ENCODE measurements around the gene BABAM2.

The BABAM2 gene

GRCh38 chr2:28273751-28274150, 383.2 kb downstream of the BABAM2 start:
- H3K27ac ChIP-seq, result no peak overlapping the region
- TF ChIP-seq CTCF (IDR thresholded peaks at IDR 0.05), result no peak
- H3K79me2 ChIP-seq, result no peaks in the 10 kb centered on the region
- no peaks in the 10 kb centered on the region for H3K9me3 ChIP-seq (ENCODE audit: control insufficient read depth, low read length)
- H3K4me2 ChIP-seq (ENCODE audit: low read length), result no peak overlapping the region
- no peaks in the 10 kb centered on the region for H3K36me3 ChIP-seq (ENCODE audit: control insufficient read depth, insufficient read depth, low read length)
- H3K27me3 ChIP-seq (ENCODE audit: control insufficient read depth, insufficient read depth, low read length), result no peaks in the 10 kb centered on the region
- H3K4me1 ChIP-seq, result peaks cover 18% of the 10 kb centered on the region
- H3K4me3 ChIP-seq (ENCODE audit: low read depth, low read length), result no peak overlapping the region
- H3K9ac ChIP-seq, result no peak overlapping the region
- H2AFZ ChIP-seq, result no peak overlapping the region

GRCh38 chr2:28274911-28275685, 384.6 kb downstream of the BABAM2 start:
- Histone ChIP-seq H3K9ac (no peak overlapping the region), H3K4me1 (peaks cover 9% of the 10 kb centered on the region), H3K36me3 (ENCODE audit: control insufficient read depth, insufficient read depth, low read length) (no peaks in the 10 kb centered on the region), H3K4me2 (ENCODE audit: low read length) (no peak overlapping the region), H2AFZ (no peak overlapping the region), H3K79me2 (no peaks in the 10 kb centered on the region), H3K4me3 (ENCODE audit: low read depth, low read length) (no peak overlapping the region), H3K27me3 (ENCODE audit: control insufficient read depth, insufficient read depth, low read length) (no peaks in the 10 kb centered on the region), H3K9me3 (ENCODE audit: control insufficient read depth, low read length) (no peaks in the 10 kb centered on the region), H3K27ac (peak overlapping the region; percentile 5)
- TF ChIP-seq CTCF (IDR thresholded peaks at IDR 0.05), result no peak

- Histone ChIP-seq H3K9ac (no peak overlapping the region), H3K4me2 (ENCODE audit: low read length) (no peak overlapping the region), H3K4me3 (ENCODE audit: low read depth, low read length) (no peak overlapping the region), H3K79me2 (no peaks in the 10 kb centered on the region), H3K9me3 (ENCODE audit: control insufficient read depth, low read length) (no peaks in the 10 kb centered on the region), H2AFZ (no peak overlapping the region), H3K27me3 (ENCODE audit: control insufficient read depth, insufficient read depth, low read length) (no peaks in the 10 kb centered on the region), H3K36me3 (ENCODE audit: control insufficient read depth, insufficient read depth, low read length) (no peaks in the 10 kb centered on the region), H3K4me1 (no peaks in the 10 kb centered on the region), H3K27ac (no peak overlapping the region)
- TF ChIP-seq CTCF (IDR thresholded peaks at IDR 0.05), result no peak
These were observed 385.6 kb downstream of the BABAM2 start for GRCh38 chr2:28276076-28276618.

- no peaks in the 10 kb centered on the region for H3K9me3 ChIP-seq (ENCODE audit: control insufficient read depth, low read length)
- H3K9ac ChIP-seq, result no peak overlapping the region
- no peaks in the 10 kb centered on the region for H3K4me1 ChIP-seq
- H3K4me2 ChIP-seq (ENCODE audit: low read length), result no peak overlapping the region
- no peak overlapping the region for H3K4me3 ChIP-seq (ENCODE audit: low read depth, low read length)
- H2AFZ ChIP-seq, result no peak overlapping the region
- no peak for TF ChIP-seq CTCF (IDR thresholded peaks at IDR 0.05)
- no peaks in the 10 kb centered on the region for H3K79me2 ChIP-seq
- no peaks in the 10 kb centered on the region for H3K36me3 ChIP-seq (ENCODE audit: control insufficient read depth, insufficient read depth, low read length)
- no peaks in the 10 kb centered on the region for H3K27me3 ChIP-seq (ENCODE audit: control insufficient read depth, insufficient read depth, low read length)
- H3K27ac ChIP-seq, result no peak overlapping the region
These were observed 386.3 kb downstream of the BABAM2 start for GRCh38 chr2:28276807-28277206.

- H3K4me1 ChIP-seq, result no peaks in the 10 kb centered on the region
- H3K9ac ChIP-seq, result no peak overlapping the region
- H2AFZ ChIP-seq, result no peak overlapping the region
- no peaks in the 10 kb centered on the region for H3K79me2 ChIP-seq
- no peak for TF ChIP-seq CTCF (IDR thresholded peaks at IDR 0.05)
- no peaks in the 10 kb centered on the region for H3K27me3 ChIP-seq (ENCODE audit: control insufficient read depth, insufficient read depth, low read length)
- no peak overlapping the region for H3K4me2 ChIP-seq (ENCODE audit: low read length)
- no peak overlapping the region for H3K27ac ChIP-seq
- H3K9me3 ChIP-seq (ENCODE audit: control insufficient read depth, low read length), result no peaks in the 10 kb centered on the region
- H3K4me3 ChIP-seq (ENCODE audit: low read depth, low read length), result no peak overlapping the region
- no peaks in the 10 kb centered on the region for H3K36me3 ChIP-seq (ENCODE audit: control insufficient read depth, insufficient read depth, low read length)
These were observed 386.9 kb downstream of the BABAM2 start for GRCh38 chr2:28277466-28277865.

Measured in parathyroid adenoma (tissue), 2 donors.